Psoas muscle (tissue), 8 donors: ENCODE measurements around the gene LRRC3C. TPM values are rescaled to one million over a fixed set of nuclear protein-coding genes. Genes with fewer than 3 reads are reported as not detected.

ENCODE experiments used
- ATAC-seq, 4 donors: fragments of 200-7000 bp; cut with Tn5 transposase; one replicate each; pipeline ENCODE4 v1.9.1; 2020; ENCODE audit warnings: moderate library complexity in 3 of 4, mild to moderate bottlenecking in 2 of 4
- DNase-seq, 2 donors: peaks; one replicate each; pipeline ENCODE4 v3.0.0-alpha.2; 2020
- H3K27ac ChIP-seq: fragments of 200-600 bp; one replicate; pipeline ENCODE4 v1.8.0; 2022
- H3K27me3 ChIP-seq, 3 donors: fragments of 200-600 bp in 1 of 3; one replicate each; pipeline versions ENCODE4 v1.6.1 to v1.8.0; 2013 to 2022; ENCODE audit warnings: low read length in 2 of 3, mild to moderate bottlenecking in 2 of 3, moderate library complexity in 1 of 3; ENCODE audit not compliant: insufficient read depth in 3 of 3
- H3K36me3 ChIP-seq, 2 donors: fragments of 200-600 bp in 1 of 2; one replicate each; pipeline versions ENCODE4 v1.6.1 to v1.8.0; 2013 to 2022; ENCODE audit warnings: low read depth in 1 of 2, mild to moderate bottlenecking in 1 of 2, moderate library complexity in 1 of 2; ENCODE audit not compliant: insufficient read depth in 1 of 2
- H3K4me1 ChIP-seq: fragments of 200-600 bp; one replicate; pipeline ENCODE4 v1.8.0; 2022
- H3K4me3 ChIP-seq: fragments of 200-600 bp; one replicate; pipeline ENCODE4 v1.8.0; 2022; ENCODE audit warnings: mild to moderate bottlenecking
- H3K9me3 ChIP-seq: fragments of 200-600 bp; one replicate; pipeline ENCODE4 v1.8.0; 2022
- CTCF ChIP-seq: fragments of 200-600 bp; IDR thresholded peaks from one replicate; pipeline ENCODE4 v1.8.0; 2022; ENCODE audit warnings: antibody characterized with exemption
- WGBS, 3 donors: extraction: QIAGEN DNeasy Blood & Tissue Kit; methylation state at CpG; one replicate each; pipeline versions ENCODE4 v1.1.6 to v1.1.7; 2013; 5-methylcytosine and 5-hydroxymethylcytosine counted together
- intact Hi-C, 2 donors: fragments of 100-400 bp; cut with DNase I; formaldehyde crosslinking; loops; one replicate each; pipeline versions ENCODE4 v1.11.0 to v1.14.2; 2022
- polyA plus RNA-seq, 3 donors: library from polyadenylated mRNA; stranded (reverse); fragments of 200-250 nt; gene quantifications; one replicate each; pipeline ENCODE4 v1.2.3, GENCODE V29; 2013
- total RNA-seq, 4 donors: library from RNA; stranded (reverse); fragmentation: NEBNext Ultra II Directional in 2 of 4; extraction: Animal tissue kit (Norgen Biotek cat#: 25700) in 2 of 4; gene quantifications; one replicate each; pipeline versions ENCODE4 v1.2.1 to v1.2.4, GENCODE V29; 2021 to 2023
- donor health status: healthy with polysubstance abuse.
- donor health status: DM: no; HTN: no; CAD: no; lungs with moderate emphysema.
- donor health status: Bipolar disorder and iron deficiency.
- donor health status: healthy.
- donor health status: DM: yes; HTN: yes; CAD: no.
- donor health status: DM: no; HTN: no; CAD: no.
- donor health status: DM: no; HTN: no; CAD: no.
- donor health status: DM: yes; HTN: yes; CAD: no.

Gene LRRC3C
- total and polyA plus RNA-seq, 7 donors: 0.04 TPM; not detected in 6

- Histone ChIP-seq H3K27me3 (no peaks in the 10 kb centered on the region), H3K4me1 (peaks cover 48% of the 10 kb centered on the region), H3K9me3 (no peaks in the 10 kb centered on the region), H3K36me3 (no peaks in the 10 kb centered on the region), H3K4me3 (no peak overlapping the region), H3K27ac (peak overlapping the region; percentile 90)
- WGBS, 3 donors: 84 to 97% (median 89%) methylated on average over 5 of the region's 5 CpGs
- no peak for ATAC-seq
- no peak for TF ChIP-seq CTCF
- intact Hi-C loops: no loop called here
- no peak for DNase-seq
Measured at GRCh38 chr17:39929646-39930407, 2.3 kb downstream of the LRRC3C start.

- no peaks in the 10 kb centered on the region for H3K27me3 ChIP-seq
- peak overlapping the region; percentile 61 for H3K27ac ChIP-seq
- WGBS, 3 donors: 32 to 59% (median 33%) methylated on average over 5 of the region's 5 CpGs
- TF ChIP-seq CTCF: no peak
- H3K4me1 ChIP-seq: peaks cover 25% of the 10 kb centered on the region
- peak in 1 of 2 donors; percentile 61 for DNase-seq
- no peak overlapping the region for H3K4me3 ChIP-seq
- intact Hi-C loops: no loop called here
- H3K36me3 ChIP-seq: no peaks in the 10 kb centered on the region
- no peaks in the 10 kb centered on the region for H3K9me3 ChIP-seq
- peak; percentile 48 to 67 (median 56) for ATAC-seq
Measured at GRCh38 chr17:39933912-39934311, 6.4 kb downstream of the LRRC3C start.

GRCh38 chr17:39934324-39934723, 6.8 kb downstream of the LRRC3C start:
- H3K27me3 ChIP-seq: no peaks in the 10 kb centered on the region
- H3K36me3 ChIP-seq: no peaks in the 10 kb centered on the region
- no peak for DNase-seq
- no peak for ATAC-seq
- no peak for TF ChIP-seq CTCF
- H3K9me3 ChIP-seq: no peaks in the 10 kb centered on the region
- intact Hi-C loops: no loop called here
- WGBS, 3 donors: 71 to 85% (median 79%) methylated on average over 5 of the region's 5 CpGs
- H3K4me1 ChIP-seq: peaks cover 22% of the 10 kb centered on the region
- H3K27ac ChIP-seq: peak overlapping the region; percentile 61
- H3K4me3 ChIP-seq: no peak overlapping the region

GRCh38 chr17:39935909-39936308, 8.4 kb downstream of the LRRC3C start:
- H3K4me1 ChIP-seq: peaks cover 12% of the 10 kb centered on the region
- no peak overlapping the region for H3K4me3 ChIP-seq
- no peaks in the 10 kb centered on the region for H3K9me3 ChIP-seq
- WGBS, 3 donors: 49 to 55% (median 51%) methylated on average over 3 of the region's 3 CpGs
- ATAC-seq (peak; percentile 44 to 60 (median 53)), DNase-seq (no peak)
- H3K27ac ChIP-seq: no peak overlapping the region
- intact Hi-C loops: no loop called here
- no peaks in the 10 kb centered on the region for H3K27me3 ChIP-seq
- no peak for TF ChIP-seq CTCF
- H3K36me3 ChIP-seq: no peaks in the 10 kb centered on the region

GRCh38 chr17:39937447-39937846, 9.9 kb downstream of the LRRC3C start:
- no peaks in the 10 kb centered on the region for H3K27me3 ChIP-seq
- DNase-seq (no peak), ATAC-seq (no peak)
- no peaks in the 10 kb centered on the region for H3K9me3 ChIP-seq
- TF ChIP-seq CTCF: no peak
- H3K36me3 ChIP-seq: no peaks in the 10 kb centered on the region
- H3K4me3 ChIP-seq: no peak overlapping the region
- no peak overlapping the region for H3K27ac ChIP-seq
- intact Hi-C loops: no loop called here
- WGBS, 3 donors: 77 to 85% (median 82%) methylated on average over 3 of the region's 3 CpGs
- peaks cover 12% of the 10 kb centered on the region for H3K4me1 ChIP-seq
